ENCODE data around the gene JAZF1. TPM values are rescaled to one million over a fixed set of nuclear protein-coding genes. Genes with fewer than 3 reads are reported as not detected.

Gene JAZF1
- total RNA-seq, 4 donors from 2014 or later = 29.3 to 33.8 (median 30.1) TPM

DNA sequence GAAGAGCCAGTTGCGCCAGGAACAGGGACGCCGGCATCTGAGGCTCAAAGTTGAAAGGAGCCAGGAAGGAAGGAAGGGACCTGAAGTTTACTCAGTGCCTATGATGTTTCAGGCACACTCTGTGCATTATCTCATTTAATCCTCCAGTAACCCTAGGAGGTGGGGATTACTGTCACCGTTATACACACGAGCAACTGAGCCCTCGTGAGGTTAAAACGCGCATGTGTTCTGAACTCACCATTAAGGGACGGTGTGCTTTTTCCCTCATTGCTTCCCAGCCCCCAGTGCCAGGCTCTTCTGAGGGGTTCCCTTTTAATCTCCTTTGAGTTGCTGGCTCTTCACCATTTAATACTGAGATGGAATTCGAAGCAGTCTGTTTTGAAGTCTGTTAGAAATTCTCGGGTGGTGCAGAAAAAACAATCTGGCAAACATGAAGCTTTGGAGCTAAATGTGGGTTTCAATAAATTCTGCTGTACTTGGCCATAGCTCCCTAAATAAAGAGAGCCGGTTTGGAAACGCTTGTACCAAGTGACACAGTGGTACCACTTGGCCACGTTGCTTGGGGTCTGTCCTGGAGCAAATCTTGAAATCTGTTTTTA, 338.4 kb downstream of the JAZF1 start:
- Histone ChIP-seq H3K4me1 (peaks cover 0 to 15% (median 11%) of the 10 kb centered on the region in 4 donors), H3K36me3 (peaks cover 3 to 33% (median 16%) of the 10 kb centered on the region in 4 donors), H3K27me3 (no peaks in the 10 kb centered on the region), H3K27ac (replicated peaks in 1 of 4) (no peak overlapping the region), H3K9me3 (no peaks in the 10 kb centered on the region), H3K4me3 (no peak overlapping the region)
- intact Hi-C loops (cut with DNase I) = no loop called here
- 74% methylated on average over 14 of the region's 14 CpGs for WGBS
- no peak for DNase-seq (ENCODE audit: extremely low spot score)
- TF ChIP-seq POLR2A (IDR thresholded peaks at IDR 0.05; ENCODE audit: low read depth) (no peak), EP300 (IDR thresholded peaks at IDR 0.05) (no peak), POLR2AphosphoS5 (IDR thresholded peaks at IDR 0.05) (no peak)
- TF ChIP-seq, protein P1, sequence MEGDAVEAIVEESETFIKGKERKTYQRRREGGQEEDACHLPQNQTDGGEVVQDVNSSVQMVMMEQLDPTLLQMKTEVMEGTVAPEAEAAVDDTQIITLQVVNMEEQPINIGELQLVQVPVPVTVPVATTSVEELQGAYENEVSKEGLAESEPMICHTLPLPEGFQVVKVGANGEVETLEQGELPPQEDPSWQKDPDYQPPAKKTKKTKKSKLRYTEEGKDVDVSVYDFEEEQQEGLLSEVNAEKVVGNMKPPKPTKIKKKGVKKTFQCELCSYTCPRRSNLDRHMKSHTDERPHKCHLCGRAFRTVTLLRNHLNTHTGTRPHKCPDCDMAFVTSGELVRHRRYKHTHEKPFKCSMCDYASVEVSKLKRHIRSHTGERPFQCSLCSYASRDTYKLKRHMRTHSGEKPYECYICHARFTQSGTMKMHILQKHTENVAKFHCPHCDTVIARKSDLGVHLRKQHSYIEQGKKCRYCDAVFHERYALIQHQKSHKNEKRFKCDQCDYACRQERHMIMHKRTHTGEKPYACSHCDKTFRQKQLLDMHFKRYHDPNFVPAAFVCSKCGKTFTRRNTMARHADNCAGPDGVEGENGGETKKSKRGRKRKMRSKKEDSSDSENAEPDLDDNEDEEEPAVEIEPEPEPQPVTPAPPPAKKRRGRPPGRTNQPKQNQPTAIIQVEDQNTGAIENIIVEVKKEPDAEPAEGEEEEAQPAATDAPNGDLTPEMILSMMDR (IDR thresholded peaks at IDR 0.05) = no peak

DNA sequence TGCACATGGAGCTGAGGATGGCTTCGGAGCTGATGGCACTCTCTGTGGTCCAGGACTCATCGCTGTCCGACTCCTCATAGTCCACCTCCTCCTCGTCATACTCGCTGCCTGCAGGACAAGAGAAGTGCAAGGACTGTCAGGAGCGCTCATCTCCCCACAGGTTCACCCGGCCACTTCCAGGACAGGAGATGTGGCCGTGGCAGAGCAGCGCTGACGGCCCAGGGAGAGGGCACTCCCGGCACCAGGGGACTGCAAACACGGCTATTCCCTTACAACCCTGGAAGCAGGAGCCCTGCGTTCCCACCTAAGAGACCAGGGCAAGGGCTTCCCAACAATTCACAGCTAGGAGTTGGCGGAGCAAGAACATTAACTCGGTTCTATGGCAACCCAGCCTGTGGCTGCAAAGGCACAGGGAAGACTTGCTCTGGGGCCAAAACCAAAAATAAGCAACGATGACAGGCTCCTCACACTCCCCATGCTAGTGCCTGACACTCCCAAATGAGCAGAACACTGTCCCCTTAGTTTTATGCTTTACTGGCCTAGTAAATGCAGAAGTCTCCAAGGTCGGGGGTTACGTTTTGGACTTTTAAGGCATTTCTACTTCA, 339.7 kb downstream of the JAZF1 start:
- peaks cover 3 to 40% (median 16%) of the 10 kb centered on the region in 4 donors for H3K36me3 ChIP-seq
- TF ChIP-seq POLR2AphosphoS5 (IDR thresholded peaks at IDR 0.05) (no peak), EP300 (IDR thresholded peaks at IDR 0.05) (no peak), POLR2A (IDR thresholded peaks at IDR 0.05; ENCODE audit: low read depth) (no peak)
- TF ChIP-seq, protein P1 (IDR thresholded peaks at IDR 0.05) = no peak
- H3K4me1 ChIP-seq = peaks cover 0 to 15% (median 11%) of the 10 kb centered on the region in 4 donors
- no peak overlapping the region for H3K4me3 ChIP-seq
- no peaks in the 10 kb centered on the region for H3K9me3 ChIP-seq
- no peak for DNase-seq (ENCODE audit: extremely low spot score)
- 94% methylated on average over 7 of the region's 18 CpGs for WGBS
- intact Hi-C loops (cut with DNase I) = no loop called here
- H3K27me3 ChIP-seq = no peaks in the 10 kb centered on the region
- H3K27ac ChIP-seq (replicated peaks in 1 of 4) = no peak overlapping the region

DNA sequence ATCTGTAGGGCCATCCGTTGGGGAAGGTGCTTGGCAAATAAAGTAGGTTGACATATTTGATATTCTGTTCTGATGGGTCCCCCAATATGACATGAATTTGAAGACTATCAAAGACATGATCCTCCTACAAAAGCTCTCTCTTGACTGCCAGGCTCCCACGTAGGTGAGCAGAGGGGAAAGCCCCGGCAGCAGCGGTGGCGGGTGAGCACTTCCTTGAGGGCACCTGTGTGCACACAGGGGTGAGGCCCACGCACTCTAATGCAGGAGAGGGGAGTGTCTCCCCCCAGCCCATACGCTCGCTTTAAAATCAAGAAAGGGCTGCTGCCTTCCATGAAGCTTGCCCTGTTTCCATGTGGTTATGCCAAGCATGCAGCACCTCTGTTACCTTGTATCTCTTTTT, 340.3 kb downstream of the JAZF1 start:
- intact Hi-C loops (cut with DNase I) = no loop called here
- DNase-seq (ENCODE audit: extremely low spot score) = no peak
- H3K9me3 ChIP-seq = no peaks in the 10 kb centered on the region
- 92% methylated on average over 8 of the region's 8 CpGs for WGBS
- TF ChIP-seq, protein P1 (IDR thresholded peaks at IDR 0.05) = no peak
- TF ChIP-seq EP300 (IDR thresholded peaks at IDR 0.05) (no peak), POLR2A (IDR thresholded peaks at IDR 0.05; ENCODE audit: low read depth) (no peak), POLR2AphosphoS5 (IDR thresholded peaks at IDR 0.05) (no peak)
- peaks cover 3 to 43% (median 16%) of the 10 kb centered on the region in 4 donors for H3K36me3 ChIP-seq
- H3K4me1 ChIP-seq = peaks cover 0 to 15% (median 12%) of the 10 kb centered on the region in 4 donors
- H3K27me3 ChIP-seq = no peaks in the 10 kb centered on the region
- H3K27ac ChIP-seq (replicated peaks in 1 of 4) = no peak overlapping the region
- H3K4me3 ChIP-seq = no peak overlapping the region

DNA sequence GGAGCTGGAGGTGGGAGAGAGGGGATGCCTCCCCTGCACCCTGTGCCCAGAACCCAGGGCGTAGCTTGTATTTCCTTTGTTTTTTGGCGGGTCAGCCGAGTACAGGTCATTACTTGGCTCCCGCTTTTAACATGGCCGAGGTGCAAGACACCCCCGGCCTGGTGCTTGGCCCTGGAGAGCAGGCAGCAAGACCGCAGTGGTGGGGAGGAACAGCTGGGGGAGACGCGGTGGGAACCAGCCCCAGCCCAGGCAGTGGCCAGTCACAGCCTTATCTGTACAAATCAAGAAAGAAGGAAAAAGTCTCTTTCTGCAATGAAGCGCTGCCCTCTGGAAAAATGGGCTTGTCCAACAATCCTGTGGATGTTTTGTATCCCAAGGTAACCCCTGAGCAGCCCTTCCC, 341.5 kb downstream of the JAZF1 start:
- intact Hi-C loops (cut with DNase I) = no loop called here
- Histone ChIP-seq H3K4me1 (peaks cover 3 to 25% (median 21%) of the 10 kb centered on the region in 4 donors), H3K36me3 (peaks cover 3 to 54% (median 19%) of the 10 kb centered on the region in 4 donors), H3K4me3 (no peak overlapping the region), H3K27ac (replicated peaks in 1 of 4) (no peak overlapping the region), H3K27me3 (no peaks in the 10 kb centered on the region), H3K9me3 (no peaks in the 10 kb centered on the region)
- 88% methylated on average over 10 of the region's 10 CpGs for WGBS
- no peak for DNase-seq (ENCODE audit: extremely low spot score)
- TF ChIP-seq EP300 (IDR thresholded peaks at IDR 0.05) (no peak), POLR2AphosphoS5 (IDR thresholded peaks at IDR 0.05) (no peak), POLR2A (IDR thresholded peaks at IDR 0.05; ENCODE audit: low read depth) (no peak)
- TF ChIP-seq, protein P1 (IDR thresholded peaks at IDR 0.05) = no peak
